GM18868 (cell line): ENCODE measurements around the gene ODF2.
A peak's percentile ranks its signal among the peaks of the same experiment; 100 is the strongest.
"Not testable (repeated sequence)": the region's sequence is repeated elsewhere in the genome, so short reads cannot be mapped to it uniquely, and the experiment has no call there.

Experiments used
- ATAC-seq: cut with Tn5 transposase; IDR thresholded peaks from one replicate; pipeline ENCODE4 v1.9.1; 2021; ENCODE audit warnings: mild to moderate bottlenecking, moderate library complexity; ENCODE audit not compliant: unreplicated experiment

Gene ODF2

GRCh38 chr9:128423356-128423755, 32.5 kb upstream of the ODF2 start:
- ATAC-seq = not testable (repeated sequence)

GRCh38 chr9:128424268-128424780, 31.5 kb upstream of the ODF2 start:
- ATAC-seq = no peak

GRCh38 chr9:128428644-128429512, 26.9 kb upstream of the ODF2 start:
- ATAC-seq = no peak

GRCh38 chr9:128429513-128430086, 26.2 kb upstream of the ODF2 start:
- ATAC-seq = no peak

- ATAC-seq = no peak
These were observed 24.6 kb upstream of the ODF2 start for GRCh38 chr9:128431207-128431606.

- no peak for ATAC-seq
These were observed 21.5 kb upstream of the ODF2 start for GRCh38 chr9:128434340-128434739.

GRCh38 chr9:128435611-128436010, 20.2 kb upstream of the ODF2 start:
- ATAC-seq = no peak

- ATAC-seq = no peak
These were observed 17.3 kb upstream of the ODF2 start for GRCh38 chr9:128438343-128439109.

- no peak for ATAC-seq
These were observed 16.5 kb upstream of the ODF2 start for GRCh38 chr9:128439273-128439672.

- no peak for ATAC-seq
These were observed 13.7 kb upstream of the ODF2 start for GRCh38 chr9:128442150-128442549.

- ATAC-seq = not testable (repeated sequence)
These were observed 9.3 kb upstream of the ODF2 start for GRCh38 chr9:128446505-128446904.

GRCh38 chr9:128448746-128449145, 7.1 kb upstream of the ODF2 start:
- no peak for ATAC-seq

GRCh38 chr9:128454991-128455390, 815 bp upstream of the ODF2 start:
- no peak for ATAC-seq

- peak; percentile 63 for ATAC-seq
These were observed 831 bp downstream of the ODF2 start for GRCh38 chr9:128456613-128457061.

GRCh38 chr9:128457207-128457606, 1.4 kb downstream of the ODF2 start:
- ATAC-seq = no peak

GRCh38 chr9:128459011-128459410, 3.2 kb downstream of the ODF2 start:
- ATAC-seq = no peak

GRCh38 chr9:128469070-128469469, 13.3 kb downstream of the ODF2 start:
- ATAC-seq = no peak

GRCh38 chr9:128470560-128470959, 14.8 kb downstream of the ODF2 start:
- ATAC-seq = no peak

- ATAC-seq = no peak
These were observed 17.3 kb downstream of the ODF2 start for GRCh38 chr9:128473104-128473503.

GRCh38 chr9:128475867-128476266, 20.1 kb downstream of the ODF2 start:
- no peak for ATAC-seq

GRCh38 chr9:128479262-128479661, 23.5 kb downstream of the ODF2 start:
- no peak for ATAC-seq
